Left lung (tissue), 10 donors: ENCODE data around the gene TRPC6. TPM values are rescaled to one million over a fixed set of nuclear protein-coding genes. Genes with fewer than 3 reads are reported as not detected.

ENCODE experiments used
- ATAC-seq: fragments of 200-7000 bp; cut with Tn5 transposase; one replicate; pipeline ENCODE4 v1.9.1; 2020; ENCODE audit warnings: moderate library complexity
- DNase-seq, 4 donors: peaks; one replicate each; pipeline ENCODE4 v3.0.0-alpha.2; 2013 to 2020
- H3K27ac ChIP-seq, 2 donors: fragments of 200-600 bp; sonication (generic) in 1 of 2; one replicate each; pipeline versions ENCODE4 v1.5.0 to v1.8.0; 2020 to 2021
- H3K27me3 ChIP-seq, 2 donors: fragments of 200-600 bp; sonication (generic) in 1 of 2; one replicate each; pipeline versions ENCODE4 v1.5.0 to v1.8.0; 2020 to 2021
- H3K36me3 ChIP-seq, 2 donors: fragments of 200-600 bp; sonication (generic) in 1 of 2; one replicate each; pipeline versions ENCODE4 v1.5.0 to v1.8.0; 2020 to 2021
- H3K4me1 ChIP-seq, 2 donors: fragments of 200-600 bp; one replicate each; pipeline ENCODE4 v1.8.0; 2021
- H3K4me3 ChIP-seq, 2 donors: fragments of 200-600 bp; sonication (generic) in 1 of 2; one replicate each; pipeline versions ENCODE4 v1.5.0 to v1.8.0; 2020 to 2021; ENCODE audit warnings: mild to moderate bottlenecking in 1 of 2
- H3K9me3 ChIP-seq, 2 donors: fragments of 200-600 bp; sonication (generic) in 1 of 2; one replicate each; pipeline versions ENCODE4 v1.5.0 to v1.8.0; 2020 to 2021
- intact Hi-C, 2 donors: fragments of 100-400 bp; cut with DNase I; formaldehyde crosslinking; loops; one replicate each; pipeline versions ENCODE4 v1.11.2 to v1.14.2; 2022
- polyA plus RNA-seq, 6 donors: library from polyadenylated mRNA; unstranded; fragments of 120-200 nt; gene quantifications; one replicate each; pipeline ENCODE4 v1.2.1, GENCODE V29; 2013; ENCODE audit not compliant: insufficient read length in 6 of 6
- total RNA-seq, 2 donors: library from RNA; stranded (reverse); fragmentation: NEBNext Ultra II Directional; extraction: Animal tissue kit (Norgen Biotek cat#: 25700); gene quantifications; one replicate each; pipeline ENCODE4 v1.2.1, GENCODE V29; 2021
- TF ChIP-seq, protein P1 (sequence below), 2 donors: fragments of 200-600 bp; sonication (generic) in 1 of 2; IDR thresholded peaks; one replicate each; pipeline versions ENCODE4 v1.5.0 to v1.8.0; 2021; ENCODE audit warnings: antibody characterized with exemption in 2 of 2
- donor health status: DM: no; HTN: yes; CAD: no.
- donor health status: DM: no; HTN: no; CAD: no.

TRPC6 gene
- total and polyA plus RNA-seq, 8 donors = 11.0 to 54.3 (median 39.1) TPM

- no peaks in the 10 kb centered on the region for H3K36me3 ChIP-seq
- no peak for ATAC-seq
- no peak overlapping the region for H3K27ac ChIP-seq
- DNase-seq = no peak
- no peaks in the 10 kb centered on the region for H3K9me3 ChIP-seq
- TF ChIP-seq, protein P1, sequence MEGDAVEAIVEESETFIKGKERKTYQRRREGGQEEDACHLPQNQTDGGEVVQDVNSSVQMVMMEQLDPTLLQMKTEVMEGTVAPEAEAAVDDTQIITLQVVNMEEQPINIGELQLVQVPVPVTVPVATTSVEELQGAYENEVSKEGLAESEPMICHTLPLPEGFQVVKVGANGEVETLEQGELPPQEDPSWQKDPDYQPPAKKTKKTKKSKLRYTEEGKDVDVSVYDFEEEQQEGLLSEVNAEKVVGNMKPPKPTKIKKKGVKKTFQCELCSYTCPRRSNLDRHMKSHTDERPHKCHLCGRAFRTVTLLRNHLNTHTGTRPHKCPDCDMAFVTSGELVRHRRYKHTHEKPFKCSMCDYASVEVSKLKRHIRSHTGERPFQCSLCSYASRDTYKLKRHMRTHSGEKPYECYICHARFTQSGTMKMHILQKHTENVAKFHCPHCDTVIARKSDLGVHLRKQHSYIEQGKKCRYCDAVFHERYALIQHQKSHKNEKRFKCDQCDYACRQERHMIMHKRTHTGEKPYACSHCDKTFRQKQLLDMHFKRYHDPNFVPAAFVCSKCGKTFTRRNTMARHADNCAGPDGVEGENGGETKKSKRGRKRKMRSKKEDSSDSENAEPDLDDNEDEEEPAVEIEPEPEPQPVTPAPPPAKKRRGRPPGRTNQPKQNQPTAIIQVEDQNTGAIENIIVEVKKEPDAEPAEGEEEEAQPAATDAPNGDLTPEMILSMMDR (IDR thresholded peaks at IDR 0.05) = no peak
- H3K4me3 ChIP-seq = no peak overlapping the region
- no peaks in the 10 kb centered on the region for H3K27me3 ChIP-seq
- no peaks in the 10 kb centered on the region for H3K4me1 ChIP-seq
- intact Hi-C loops = no loop called here
Observed at GRCh38 chr11:101453682-101454081, 130.1 kb downstream of the TRPC6 start.

DNA sequence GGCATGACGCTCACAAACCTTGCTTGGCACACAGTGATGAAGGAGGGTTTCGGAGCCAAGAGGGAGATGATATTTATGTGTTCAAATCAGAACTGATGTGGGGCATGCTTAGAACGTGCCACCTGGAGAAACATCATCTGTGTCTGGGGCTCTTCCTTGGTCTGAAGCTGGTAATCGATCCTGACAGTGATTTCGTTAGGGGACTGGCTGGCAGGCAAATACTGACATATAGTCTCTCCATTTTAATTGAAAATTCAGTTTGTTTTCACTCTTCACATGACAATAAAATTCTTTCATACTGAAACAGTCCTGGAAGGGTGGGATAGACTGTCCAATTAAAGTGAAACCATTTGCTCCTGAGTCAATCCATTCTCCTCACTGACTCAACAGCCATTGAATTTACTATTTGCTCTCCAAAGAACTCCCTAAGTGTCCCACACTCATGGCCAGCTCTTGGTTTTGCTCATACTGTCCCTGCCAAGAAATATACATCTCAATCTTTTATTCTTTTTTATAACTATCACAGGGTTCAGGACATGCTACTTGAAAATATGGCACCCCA, 134.8 kb downstream of the TRPC6 start:
- DNase-seq (no peak), ATAC-seq (no peak)
- H3K27me3 ChIP-seq = no peaks in the 10 kb centered on the region
- intact Hi-C loops = no loop called here
- no peak overlapping the region for H3K27ac ChIP-seq
- H3K36me3 ChIP-seq = no peaks in the 10 kb centered on the region
- H3K4me1 ChIP-seq = peaks cover 4% of the 10 kb centered on the region in 2 donors
- no peak overlapping the region for H3K4me3 ChIP-seq
- TF ChIP-seq, protein P1 (IDR thresholded peaks at IDR 0.05) = no peak
- no peaks in the 10 kb centered on the region for H3K9me3 ChIP-seq

DNA sequence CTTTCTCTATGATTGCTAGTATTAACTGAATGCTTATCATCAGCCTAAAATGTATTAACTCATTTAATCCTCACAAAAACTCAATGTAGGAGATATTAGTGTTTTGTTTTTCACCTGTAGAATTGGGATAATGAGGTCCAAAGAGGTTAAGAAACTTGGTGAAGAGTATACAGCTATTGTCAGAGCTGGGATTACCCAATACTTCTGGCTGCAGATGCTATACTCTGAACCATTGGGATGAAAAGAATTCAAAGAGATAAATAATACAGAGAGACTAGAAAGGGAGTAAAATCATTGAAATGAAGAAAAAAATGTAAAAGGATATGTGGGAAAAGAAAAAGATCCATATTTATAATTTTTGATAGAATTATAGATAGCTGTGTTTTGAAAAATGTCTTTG, 137.1 kb downstream of the TRPC6 start:
- Histone ChIP-seq H3K27me3 (no peaks in the 10 kb centered on the region), H3K9me3 (no peaks in the 10 kb centered on the region), H3K4me3 (no peak overlapping the region), H3K4me1 (peaks cover 5 to 9% of the 10 kb centered on the region in 2 donors), H3K27ac (no peak overlapping the region), H3K36me3 (no peaks in the 10 kb centered on the region)
- TF ChIP-seq, protein P1 (IDR thresholded peaks at IDR 0.05) = no peak
- DNase-seq = no peak
- no peak for ATAC-seq
- intact Hi-C loops = no loop called here

DNA sequence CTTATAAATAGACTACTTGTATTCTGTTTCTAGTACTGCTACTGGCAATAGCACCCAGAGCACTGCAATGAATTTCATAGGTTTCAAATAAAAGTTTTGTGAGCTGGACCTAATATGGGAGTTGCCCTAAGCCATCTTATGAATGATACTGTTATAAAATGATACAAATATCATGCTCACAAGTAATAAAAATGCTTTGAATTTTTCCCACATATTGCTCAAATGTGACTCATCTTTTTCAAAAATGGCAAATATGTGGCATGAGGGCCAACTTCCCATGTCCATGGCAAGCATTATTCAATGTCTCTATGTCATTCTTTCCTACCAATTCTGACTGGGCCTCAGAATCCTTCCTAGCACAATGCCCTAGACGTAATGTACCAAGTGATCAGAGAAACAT, 137.6 kb downstream of the TRPC6 start:
- Histone ChIP-seq H3K27ac (no peak overlapping the region), H3K36me3 (no peaks in the 10 kb centered on the region), H3K27me3 (no peaks in the 10 kb centered on the region), H3K9me3 (no peaks in the 10 kb centered on the region), H3K4me3 (no peak overlapping the region), H3K4me1 (peaks cover 5 to 9% of the 10 kb centered on the region in 2 donors)
- ATAC-seq (no peak), DNase-seq (no peak)
- intact Hi-C loops = no loop called here
- TF ChIP-seq, protein P1 (IDR thresholded peaks at IDR 0.05) = no peak

GRCh38 chr11:101445761-101446160, 138.0 kb downstream of the TRPC6 start:
- DNase-seq = no peak
- ATAC-seq = no peak
- intact Hi-C loops = no loop called here
- Histone ChIP-seq H3K4me3 (no peak overlapping the region), H3K27ac (no peak overlapping the region), H3K36me3 (no peaks in the 10 kb centered on the region), H3K4me1 (peaks cover 5 to 9% of the 10 kb centered on the region in 2 donors), H3K9me3 (no peaks in the 10 kb centered on the region), H3K27me3 (no peaks in the 10 kb centered on the region)
- TF ChIP-seq, protein P1 (IDR thresholded peaks at IDR 0.05) = no peak
